NCI-H2171 (cell line): ENCODE data around the gene PRDX5.

Experiments
- DNase-seq: peaks from one replicate; lab custom pipeline; 2025; lab: John Stamatoyannopoulos, UW

Gene PRDX5

GRCh38 chr11:64290352-64291261, 27.3 kb upstream of the PRDX5 start:
- DNase-seq: no peak

DNA sequence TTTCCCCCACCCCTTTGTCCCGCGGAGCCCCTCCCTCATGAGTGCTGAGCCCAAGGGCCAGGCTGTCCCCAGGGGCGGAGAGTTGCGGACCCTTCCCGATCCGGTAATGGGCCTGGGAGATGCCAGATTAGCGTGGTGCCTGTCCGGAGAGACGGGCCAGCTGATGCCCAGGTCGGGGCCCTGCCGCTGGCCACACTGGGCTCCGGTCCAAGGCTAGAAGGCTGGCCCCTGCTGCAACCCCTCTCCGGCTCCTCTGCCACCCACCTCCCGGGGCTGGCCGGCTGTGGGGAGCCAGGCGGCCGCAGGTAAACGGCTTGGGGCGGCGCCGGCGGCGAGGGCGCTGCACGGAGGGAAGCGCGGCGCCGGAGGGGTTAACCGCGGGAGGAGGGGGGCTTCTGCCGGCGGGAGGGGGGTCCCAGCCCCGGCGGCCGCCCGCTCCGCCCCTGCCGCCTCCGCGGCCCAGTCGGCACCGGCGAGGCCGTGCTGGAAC, 26.6 kb upstream of the PRDX5 start, which contains the start of gene KCNK4:
KCNK4 (plus strand) TSS at position 41 of the 490 bp plus-strand sequence. CDS start 1,717 bp downstream, outside the sequence.
- DNase-seq: no peak

- DNase-seq: no peak
These were observed 26.0 kb upstream of the PRDX5 start for GRCh38 chr11:64291752-64292459.

GRCh38 chr11:64292460-64293254, 25.3 kb upstream of the PRDX5 start:
- DNase-seq: no peak

GRCh38 chr11:64294774-64295173, 23.1 kb upstream of the PRDX5 start:
- no peak for DNase-seq

- no peak for DNase-seq
These were observed 22.2 kb upstream of the PRDX5 start for GRCh38 chr11:64295760-64296159.

GRCh38 chr11:64296236-64296635, 21.7 kb upstream of the PRDX5 start:
- DNase-seq: no peak

DNA sequence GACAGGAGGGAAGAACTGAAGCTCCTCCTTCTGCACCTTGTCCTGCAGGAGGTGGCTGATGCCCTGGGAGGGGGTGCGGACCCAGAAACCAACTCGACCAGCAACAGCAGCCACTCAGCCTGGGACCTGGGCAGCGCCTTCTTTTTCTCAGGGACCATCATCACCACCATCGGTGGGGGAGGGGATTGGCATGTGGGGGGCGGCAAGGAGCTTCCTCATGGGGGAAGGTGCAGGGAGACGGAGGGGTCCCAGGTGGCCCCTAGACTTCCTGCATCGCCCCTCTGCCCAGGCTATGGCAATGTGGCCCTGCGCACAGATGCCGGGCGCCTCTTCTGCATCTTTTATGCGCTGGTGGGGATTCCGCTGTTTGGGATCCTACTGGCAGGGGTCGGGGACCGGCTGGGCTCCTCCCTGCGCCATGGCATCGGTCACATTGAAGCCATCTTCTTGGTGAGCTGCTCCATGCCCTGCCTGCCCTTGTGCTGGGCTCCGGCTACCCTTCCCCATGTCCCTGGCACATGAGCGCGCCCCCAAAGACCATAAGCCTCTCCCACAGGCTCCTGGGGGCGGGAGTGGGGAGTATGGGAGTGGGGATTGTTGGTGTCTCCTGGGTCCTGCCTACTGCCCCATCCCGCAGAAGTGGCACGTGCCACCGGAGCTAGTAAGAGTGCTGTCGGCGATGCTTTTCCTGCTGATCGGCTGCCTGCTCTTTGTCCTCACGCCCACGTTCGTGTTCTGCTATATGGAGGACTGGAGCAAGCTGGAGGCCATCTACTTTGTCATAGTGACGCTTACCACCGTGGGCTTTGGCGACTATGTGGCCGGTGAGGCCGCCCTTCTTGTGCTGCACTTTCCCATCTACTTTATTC, 20.9 kb upstream of the PRDX5 start:
- no peak for DNase-seq

GRCh38 chr11:64297699-64298358, 20.1 kb upstream of the PRDX5 start:
- DNase-seq: no peak

DNA sequence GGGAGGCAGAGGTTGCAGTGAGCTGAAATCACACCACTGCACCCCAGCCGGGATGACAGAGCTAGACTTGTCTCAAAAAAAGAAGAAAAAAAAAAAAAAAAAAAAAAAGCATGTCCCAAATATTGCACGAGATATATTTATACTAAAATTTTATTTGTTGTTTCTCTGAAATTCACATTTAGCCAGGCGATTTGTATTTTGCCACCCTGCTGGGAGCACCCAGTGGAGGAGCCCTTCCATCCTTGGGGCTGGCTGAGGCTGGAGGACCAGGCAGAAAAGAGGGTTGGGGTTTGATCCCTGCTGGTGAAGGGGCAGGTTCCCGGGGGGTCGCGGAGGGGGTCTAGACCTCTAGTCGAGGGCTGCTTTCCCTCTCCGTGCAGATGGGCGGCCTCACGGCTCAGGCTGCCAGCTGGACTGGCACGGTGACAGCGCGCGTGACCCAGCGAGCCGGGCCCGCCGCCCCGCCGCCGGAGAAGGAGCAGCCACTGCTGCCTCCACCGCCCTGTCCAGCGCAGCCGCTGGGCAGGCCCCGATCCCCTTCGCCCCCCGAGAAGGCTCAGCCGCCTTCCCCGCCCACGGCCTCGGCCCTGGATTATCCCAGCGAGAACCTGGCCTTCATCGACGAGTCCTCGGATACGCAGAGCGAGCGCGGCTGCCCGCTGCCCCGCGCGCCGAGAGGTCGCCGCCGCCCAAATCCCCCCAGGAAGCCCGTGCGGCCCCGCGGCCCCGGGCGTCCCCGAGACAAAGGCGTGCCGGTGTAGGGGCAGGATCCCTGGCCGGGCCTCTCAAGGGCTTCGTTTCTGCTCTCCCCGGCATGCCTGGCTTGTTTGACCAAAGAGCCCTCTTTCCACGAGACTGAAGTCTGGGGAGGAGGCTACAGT, 18.7 kb upstream of the PRDX5 start:
- no peak for DNase-seq

GRCh38 chr11:64299847-64300648, 17.9 kb upstream of the PRDX5 start, which contains the start of gene CATSPERZ:
Gene CATSPERZ (plus strand): TSS chr11:64300358. CDS start chr11:64300411, 53 bp downstream.
- no peak for DNase-seq

DNA sequence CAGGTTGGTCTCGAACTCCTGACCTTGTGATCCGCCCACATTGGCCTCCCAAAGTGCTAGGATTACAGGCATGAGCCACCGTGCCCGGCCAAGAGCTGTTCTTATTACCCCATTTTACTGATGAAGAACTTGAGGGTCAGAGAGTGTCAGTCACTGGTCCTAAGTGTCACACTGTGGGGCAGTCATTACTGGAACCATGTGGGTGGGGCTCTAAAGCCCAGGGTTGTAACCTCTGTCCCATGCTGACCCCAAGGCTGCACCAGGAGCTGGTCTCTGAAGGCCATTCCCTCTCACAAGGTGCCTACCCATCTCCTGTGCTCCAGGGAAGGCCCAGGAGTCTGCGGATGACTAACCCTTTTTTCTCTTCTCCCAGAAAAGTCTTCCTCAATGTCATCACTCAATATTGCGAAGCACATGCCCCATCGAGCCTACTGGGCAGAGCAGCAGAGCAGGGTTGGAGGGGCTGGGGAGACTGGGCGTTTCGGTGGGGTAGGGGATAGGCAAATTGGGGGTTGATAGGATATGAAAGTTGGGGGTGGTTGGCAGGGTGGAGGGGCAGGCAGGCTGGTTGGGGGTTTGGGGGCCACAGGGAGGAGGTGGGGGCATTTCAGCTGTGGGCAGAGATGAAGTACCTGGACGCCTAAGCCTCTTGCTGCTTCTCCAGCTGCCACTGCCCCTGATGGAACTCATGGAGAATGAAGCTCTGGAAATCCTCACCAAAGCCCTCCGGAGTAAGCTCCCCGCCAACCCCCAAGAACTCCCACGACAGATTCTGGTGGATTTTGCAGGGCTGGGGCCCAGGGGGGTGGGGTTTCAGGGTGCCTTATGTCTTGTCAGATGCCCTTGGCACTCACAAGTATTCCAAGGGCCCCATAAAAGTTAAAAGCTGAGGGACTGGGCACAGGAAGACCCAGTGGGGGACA, 14.6 kb upstream of the PRDX5 start:
- DNase-seq: no peak

GRCh38 chr11:64304032-64304315, 13.9 kb upstream of the PRDX5 start:
- DNase-seq: no peak

GRCh38 chr11:64304316-64305072, 13.4 kb upstream of the PRDX5 start:
- DNase-seq: peak; percentile 85

- DNase-seq: peak; percentile 100
These were observed 12.7 kb upstream of the PRDX5 start, which contains the start of gene ESRRA for GRCh38 chr11:64305075-64305690. Gene ESRRA (plus strand): TSS chr11:64305524. CDS start chr11:64307180, 1,656 bp downstream.
